Measurements from ENCODE around the gene SUSD6. TPM values are rescaled to one million over a fixed set of nuclear protein-coding genes. Genes with fewer than 3 reads are reported as not detected.

Gene SUSD6
- total RNA-seq, 1 experiment from 2014 or later: 3.7 TPM

GRCh38 chr14:69670093-69670492 lies 58.7 kb downstream of the SUSD6 start:
- Histone ChIP-seq H3T11ph (ENCODE audit: low read length) (no peak overlapping the region), H3K4ac (ENCODE audit: low read depth, low read length) (no peak overlapping the region), H3K18ac (ENCODE audit: insufficient read length, low read depth, low read length) (no peak overlapping the region), H2BK120ac (ENCODE audit: low read depth, low read length, poor library complexity, severe bottlenecking) (no peak overlapping the region), H4K5ac (ENCODE audit: insufficient read length, low read depth, low read length) (no peak overlapping the region), H3K9me3 (ENCODE audit: control insufficient read depth, low read depth, low read length) (no peaks in the 10 kb centered on the region), H3K23ac (ENCODE audit: insufficient read length, low read depth, low read length) (no peak overlapping the region), H4K8ac (replicated peaks; ENCODE audit: insufficient read length, low read depth, low read length) (no peak overlapping the region), H2AFZ (ENCODE audit: low read length) (no peak overlapping the region), H3K4me1 (ENCODE audit: insufficient read depth, low read length) (no peaks in the 10 kb centered on the region; the same call in 1 of the 2 replicates), H3K56ac (ENCODE audit: insufficient read length, low read depth, low read length) (no peak overlapping the region), H4K20me1 (ENCODE audit: control insufficient read depth, insufficient read depth, insufficient read length) (no peaks in the 10 kb centered on the region), H3K79me1 (ENCODE audit: insufficient read depth, low read depth, low read length, poor library complexity, severe bottlenecking) (no peaks in the 10 kb centered on the region), H2BK20ac (ENCODE audit: low read depth, low read length, poor library complexity, severe bottlenecking) (no peak overlapping the region), H3K23me2 (ENCODE audit: insufficient read length, low read depth, low read length, poor library complexity, severe bottlenecking) (no peaks in the 10 kb centered on the region), H3K79me2 (ENCODE audit: insufficient read depth, low read length) (no peaks in the 10 kb centered on the region), H2BK5ac (ENCODE audit: insufficient read length, low read length) (no peak overlapping the region), H4K91ac (ENCODE audit: insufficient read length, low read depth, low read length) (no peak overlapping the region), H3K4me2 (ENCODE audit: insufficient read depth, insufficient read length, low read length) (no peak overlapping the region), H2AK5ac (ENCODE audit: insufficient read length, low read length) (no peak overlapping the region), H3K27ac (ENCODE audit: insufficient read length, low read depth, low read length) (no peak overlapping the region), H3K9ac (ENCODE audit: extremely low read depth, insufficient read length, low read length) (no peak overlapping the region), H3K14ac (ENCODE audit: insufficient read depth, low read length) (no peak overlapping the region), H3K27me3 (ENCODE audit: insufficient read depth, low read length) (no peaks in the 10 kb centered on the region), H2BK15ac (ENCODE audit: low read depth, low read length) (no peak overlapping the region), H2BK12ac (ENCODE audit: insufficient read length, low read depth, low read length) (no peak overlapping the region)
- Mint-ChIP-seq H3K4me1 (peaks cover 26 to 31% of the 10 kb centered on the region in 2 experiments), H3K9me3 (no peaks in the 10 kb centered on the region), H3K27me3 (ENCODE audit: low read depth) (no peaks in the 10 kb centered on the region), H3K4me3 (no peak overlapping the region), H3K36me3 (ENCODE audit: insufficient read depth in 1 of 3, low read depth in 3 of 3) (no peaks in the 10 kb centered on the region), H3K27ac (0 out of 7 replicates have a peak overlapping the region, but pooled peaks of 1 of the 3 experiments have one; percentile 2)
- DNase-seq: no peak
- no peak for TF ChIP-seq CTCF (conservative IDR thresholded peaks at IDR 0.05)
- WGBS (ENCODE audit: extremely low coverage, insufficient read length, low lambda C conversion rate): no CpG with 5 or more reads among the region's 1 CpG
